ENCODE measurements around the gene IL6ST.
A peak's percentile ranks its signal among the peaks of the same experiment; 100 is the strongest.

IL6ST gene

DNA sequence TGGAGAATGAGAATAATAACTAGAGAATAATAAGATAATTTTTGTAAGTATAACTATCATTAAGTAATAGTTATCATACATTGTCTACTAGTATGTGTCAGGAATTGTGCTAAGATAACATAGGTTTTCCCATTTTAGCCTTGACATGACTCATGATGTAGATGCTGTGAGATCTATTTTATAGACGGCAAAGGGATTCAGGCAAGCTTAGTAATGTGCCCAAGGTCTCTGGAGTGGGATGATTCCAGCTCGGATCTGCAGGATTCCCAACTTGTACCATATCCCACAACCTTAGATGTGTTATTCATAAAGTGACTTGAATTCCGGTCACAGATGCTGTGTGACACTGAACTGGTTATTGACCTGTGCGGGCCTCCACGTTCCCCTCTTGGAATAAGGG is 92.1 kb downstream of the IL6ST start:
- TF ChIP-seq EZH2phosphoT487 (IDR thresholded peaks at IDR 0.05; ENCODE audit: low read depth), result no peak
- TF ChIP-seq, protein P1, sequence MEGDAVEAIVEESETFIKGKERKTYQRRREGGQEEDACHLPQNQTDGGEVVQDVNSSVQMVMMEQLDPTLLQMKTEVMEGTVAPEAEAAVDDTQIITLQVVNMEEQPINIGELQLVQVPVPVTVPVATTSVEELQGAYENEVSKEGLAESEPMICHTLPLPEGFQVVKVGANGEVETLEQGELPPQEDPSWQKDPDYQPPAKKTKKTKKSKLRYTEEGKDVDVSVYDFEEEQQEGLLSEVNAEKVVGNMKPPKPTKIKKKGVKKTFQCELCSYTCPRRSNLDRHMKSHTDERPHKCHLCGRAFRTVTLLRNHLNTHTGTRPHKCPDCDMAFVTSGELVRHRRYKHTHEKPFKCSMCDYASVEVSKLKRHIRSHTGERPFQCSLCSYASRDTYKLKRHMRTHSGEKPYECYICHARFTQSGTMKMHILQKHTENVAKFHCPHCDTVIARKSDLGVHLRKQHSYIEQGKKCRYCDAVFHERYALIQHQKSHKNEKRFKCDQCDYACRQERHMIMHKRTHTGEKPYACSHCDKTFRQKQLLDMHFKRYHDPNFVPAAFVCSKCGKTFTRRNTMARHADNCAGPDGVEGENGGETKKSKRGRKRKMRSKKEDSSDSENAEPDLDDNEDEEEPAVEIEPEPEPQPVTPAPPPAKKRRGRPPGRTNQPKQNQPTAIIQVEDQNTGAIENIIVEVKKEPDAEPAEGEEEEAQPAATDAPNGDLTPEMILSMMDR (IDR thresholded peaks at IDR 0.05; ENCODE audit: low read depth, low read length), result no peak

DNA sequence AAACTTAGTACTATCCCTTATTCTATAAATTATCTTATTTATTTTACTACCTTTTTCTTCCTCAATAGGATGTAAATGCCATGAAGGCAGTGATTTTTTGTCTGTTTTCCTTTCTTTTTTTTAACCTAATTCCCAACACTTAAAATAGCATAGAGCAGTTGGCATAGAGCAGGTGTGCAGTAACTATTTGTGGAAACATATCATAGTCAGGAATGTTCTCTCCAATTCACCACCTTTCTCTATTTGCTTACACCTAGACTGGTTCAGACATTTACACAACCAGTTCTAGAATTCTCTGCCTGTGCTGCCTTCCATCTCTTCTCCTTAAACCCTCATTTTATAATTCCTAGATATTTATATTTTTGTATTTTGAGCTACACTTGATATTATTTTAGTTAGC is 94.0 kb downstream of the IL6ST start:
- Histone ChIP-seq H3K4me3 (ENCODE audit: low read length) (no peak overlapping the region), H3K9ac (ENCODE audit: low read length) (no peak overlapping the region), H3K4me1 (ENCODE audit: low read length) (peaks cover 45% of the 10 kb centered on the region), H3K4me2 (ENCODE audit: low read length) (peak overlapping the region; percentile 62), H4K20me1 (ENCODE audit: insufficient read depth, low read length) (no peaks in the 10 kb centered on the region), H3K36me3 (replicated peaks; ENCODE audit: low read depth, low read length) (no peaks in the 10 kb centered on the region), H2AFZ (ENCODE audit: low read depth, low read length) (no peak overlapping the region), H3K27me3 (ENCODE audit: low read depth, low read length) (no peaks in the 10 kb centered on the region), H3K79me2 (ENCODE audit: low read length) (no peaks in the 10 kb centered on the region), H3K27ac (ENCODE audit: low read length) (no peak overlapping the region), H3K9me3 (ENCODE audit: insufficient read depth, low read length) (no peaks in the 10 kb centered on the region)
- TF ChIP-seq, protein P1 (IDR thresholded peaks at IDR 0.05; ENCODE audit: low read depth, low read length), result no peak
- TF ChIP-seq EZH2phosphoT487 (IDR thresholded peaks at IDR 0.05; ENCODE audit: low read depth), result no peak

More for the DNA sequence above, 92.1 kb downstream of the IL6ST start:
- peak overlapping the region; percentile 51 for H3K4me3 ChIP-seq (ENCODE audit: low read length)
- peak overlapping the region; percentile 50 for H3K27ac ChIP-seq (ENCODE audit: low read length)
- H3K9me3 ChIP-seq (ENCODE audit: insufficient read depth, low read length), result no peaks in the 10 kb centered on the region
- H3K36me3 ChIP-seq (replicated peaks; ENCODE audit: low read depth, low read length), result no peaks in the 10 kb centered on the region
- H3K79me2 ChIP-seq (ENCODE audit: low read length), result no peaks in the 10 kb centered on the region
- H3K4me2 ChIP-seq (ENCODE audit: low read length), result peak overlapping the region; percentile 84
- H3K9ac ChIP-seq (ENCODE audit: low read length), result peak overlapping the region; percentile 47; the same call in 1 of the 2 replicates
- H2AFZ ChIP-seq (ENCODE audit: low read depth, low read length), result peak overlapping the region; percentile 96
- H4K20me1 ChIP-seq (ENCODE audit: insufficient read depth, low read length), result no peaks in the 10 kb centered on the region
- peaks cover 40% of the 10 kb centered on the region for H3K4me1 ChIP-seq (ENCODE audit: low read length)
- no peaks in the 10 kb centered on the region for H3K27me3 ChIP-seq (ENCODE audit: low read depth, low read length)

DNA sequence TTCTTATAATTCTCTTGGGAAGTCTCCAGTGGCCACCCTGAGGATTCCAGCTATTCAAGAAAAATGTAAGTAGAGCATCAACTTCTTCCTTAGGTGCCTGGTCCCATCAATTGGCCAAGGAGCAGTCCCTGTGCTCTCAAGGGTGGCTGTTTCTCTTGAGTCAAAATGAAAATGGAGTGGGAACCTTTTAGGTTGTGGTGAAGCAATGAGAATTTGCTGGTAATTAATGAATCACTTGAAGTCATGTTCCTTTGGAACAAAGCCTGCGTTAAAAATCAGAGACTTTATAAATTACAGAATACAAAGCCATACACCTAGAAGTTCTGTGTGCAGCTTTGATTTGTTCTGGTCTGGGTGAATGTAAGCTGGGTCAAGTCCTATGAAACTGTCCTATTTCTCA is 94.7 kb downstream of the IL6ST start:
- no peak overlapping the region for H3K9ac ChIP-seq (ENCODE audit: low read length)
- TF ChIP-seq EZH2phosphoT487 (IDR thresholded peaks at IDR 0.05; ENCODE audit: low read depth), result no peak
- TF ChIP-seq, protein P1 (IDR thresholded peaks at IDR 0.05; ENCODE audit: low read depth, low read length), result no peak
- H3K36me3 ChIP-seq (replicated peaks; ENCODE audit: low read depth, low read length), result no peaks in the 10 kb centered on the region
- H3K79me2 ChIP-seq (ENCODE audit: low read length), result no peaks in the 10 kb centered on the region
- H3K4me1 ChIP-seq (ENCODE audit: low read length), result peaks cover 45% of the 10 kb centered on the region
- peak overlapping the region; percentile 62 for H3K4me2 ChIP-seq (ENCODE audit: low read length)
- H3K9me3 ChIP-seq (ENCODE audit: insufficient read depth, low read length), result no peaks in the 10 kb centered on the region
- no peak overlapping the region for H3K27ac ChIP-seq (ENCODE audit: low read length)
- H2AFZ ChIP-seq (ENCODE audit: low read depth, low read length), result no peak overlapping the region
- peak overlapping the region; percentile 27 for H3K4me3 ChIP-seq (ENCODE audit: low read length)
- no peaks in the 10 kb centered on the region for H4K20me1 ChIP-seq (ENCODE audit: insufficient read depth, low read length)
- no peaks in the 10 kb centered on the region for H3K27me3 ChIP-seq (ENCODE audit: low read depth, low read length)

DNA sequence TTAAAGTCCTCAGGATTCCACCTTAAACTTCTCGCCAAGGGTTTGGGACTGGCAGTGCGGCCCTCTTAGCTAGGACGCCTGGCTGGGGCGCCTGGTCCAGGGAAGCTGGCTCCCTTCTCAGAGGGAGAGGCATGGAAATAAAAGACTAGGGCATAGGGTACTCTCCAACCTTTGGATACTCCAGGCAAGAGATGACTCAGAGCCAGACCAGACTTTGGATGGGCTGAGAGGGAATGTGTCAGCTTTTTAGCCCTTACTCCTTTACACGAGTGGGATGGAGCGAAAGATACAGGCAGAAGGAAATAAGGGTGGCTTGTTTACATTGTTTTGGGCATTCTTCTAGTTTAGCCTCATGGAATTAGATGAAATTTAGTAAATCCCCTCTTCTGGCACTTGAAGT is 95.4 kb downstream of the IL6ST start:
- Histone ChIP-seq H3K27ac (ENCODE audit: low read length) (no peak overlapping the region), H2AFZ (ENCODE audit: low read depth, low read length) (no peak overlapping the region), H3K4me3 (ENCODE audit: low read length) (no peak overlapping the region), H3K9me3 (ENCODE audit: insufficient read depth, low read length) (no peaks in the 10 kb centered on the region), H3K4me2 (ENCODE audit: low read length) (no peak overlapping the region), H3K27me3 (ENCODE audit: low read depth, low read length) (no peaks in the 10 kb centered on the region), H3K4me1 (ENCODE audit: low read length) (peaks cover 46% of the 10 kb centered on the region), H3K79me2 (ENCODE audit: low read length) (no peaks in the 10 kb centered on the region), H3K36me3 (replicated peaks; ENCODE audit: low read depth, low read length) (no peaks in the 10 kb centered on the region), H4K20me1 (ENCODE audit: insufficient read depth, low read length) (no peaks in the 10 kb centered on the region), H3K9ac (ENCODE audit: low read length) (no peak overlapping the region)
- TF ChIP-seq, protein P1 (IDR thresholded peaks at IDR 0.05; ENCODE audit: low read depth, low read length), result no peak
- no peak for TF ChIP-seq EZH2phosphoT487 (IDR thresholded peaks at IDR 0.05; ENCODE audit: low read depth)
